D721Med (cell line): ENCODE measurements around the gene C7orf33.
"Not testable (repeated sequence)": the region's sequence is repeated elsewhere in the genome, so short reads cannot be mapped to it uniquely, and the experiment has no call there.

Experiments
- DNase-seq: peaks from one replicate; pipeline ENCODE4 v3.0.0; 2011; ENCODE audit warnings: low spot score; ENCODE audit not compliant: insufficient read length
- FAIRE-seq: peaks from 2 replicates; lab custom pipeline; 2011; peaks lifted over from hg19 to GRCh38; lab: Jason Lieb, UNC
- CTCF ChIP-seq: IDR thresholded peaks from 2 replicates; pipeline ENCODE4 v1.5.1; 2012; ENCODE audit warnings: mild to moderate bottlenecking, control low read depth; ENCODE audit not compliant: insufficient read depth; ENCODE audit errors: missing control alignments

The C7orf33 gene

GRCh38 chr7:148553979-148554378 is 36.6 kb upstream of the C7orf33 start:
- no peak for TF ChIP-seq CTCF
- no peak for DNase-seq
- no peak for FAIRE-seq

GRCh38 chr7:148556892-148557291 is 33.7 kb upstream of the C7orf33 start:
- FAIRE-seq: no peak

GRCh38 chr7:148558914-148559313 is 31.7 kb upstream of the C7orf33 start:
- FAIRE-seq (no peak), DNase-seq (no peak)
- TF ChIP-seq CTCF: no peak

More at GRCh38 chr7:148556892-148557291, 33.7 kb upstream of the C7orf33 start:
- no peak for DNase-seq
- no peak for TF ChIP-seq CTCF

- FAIRE-seq (no peak), DNase-seq (no peak)
- no peak for TF ChIP-seq CTCF
Measured at GRCh38 chr7:148561099-148561498, 29.5 kb upstream of the C7orf33 start.

GRCh38 chr7:148563583-148564274 is 26.8 kb upstream of the C7orf33 start:
- DNase-seq (no peak), FAIRE-seq (no peak)
- no peak for TF ChIP-seq CTCF

- not testable (repeated sequence) for FAIRE-seq, DNase-seq
Measured at GRCh38 chr7:148564275-148564951, 26.2 kb upstream of the C7orf33 start.

GRCh38 chr7:148566736-148567135 is 23.8 kb upstream of the C7orf33 start:
- no peak for FAIRE-seq
- TF ChIP-seq CTCF: no peak
- DNase-seq: no peak
